Endometrium (tissue), 2 donors: ENCODE measurements around the gene SNX8.

Source experiments
- FAIRE-seq: peaks from 2 replicates; lab custom pipeline; 2012; peaks lifted over from hg19 to GRCh38; lab: Jason Lieb, UNC
- donor health status: control.
- donor health status: control.

The SNX8 gene

DNA sequence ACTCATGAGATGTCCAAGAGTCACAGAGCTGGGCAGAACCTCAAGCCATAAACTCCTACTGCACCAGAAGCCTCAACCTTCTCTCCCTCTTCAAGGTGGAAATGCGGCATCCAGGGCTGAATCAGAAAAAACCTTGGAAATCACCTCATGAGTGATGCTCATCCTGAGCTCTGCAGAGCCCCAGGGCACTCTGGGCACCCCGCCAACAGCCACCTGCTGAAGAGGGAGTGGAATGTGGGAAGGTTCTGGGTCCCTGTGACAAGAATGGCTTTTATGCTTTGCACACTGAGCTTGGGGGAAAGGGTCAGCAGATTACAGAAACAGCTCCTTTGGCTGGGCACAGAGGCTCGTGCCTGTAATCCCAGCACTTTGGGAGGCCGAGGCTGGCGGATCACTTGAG is 53.4 kb downstream of the SNX8 start:
- no peak for FAIRE-seq

DNA sequence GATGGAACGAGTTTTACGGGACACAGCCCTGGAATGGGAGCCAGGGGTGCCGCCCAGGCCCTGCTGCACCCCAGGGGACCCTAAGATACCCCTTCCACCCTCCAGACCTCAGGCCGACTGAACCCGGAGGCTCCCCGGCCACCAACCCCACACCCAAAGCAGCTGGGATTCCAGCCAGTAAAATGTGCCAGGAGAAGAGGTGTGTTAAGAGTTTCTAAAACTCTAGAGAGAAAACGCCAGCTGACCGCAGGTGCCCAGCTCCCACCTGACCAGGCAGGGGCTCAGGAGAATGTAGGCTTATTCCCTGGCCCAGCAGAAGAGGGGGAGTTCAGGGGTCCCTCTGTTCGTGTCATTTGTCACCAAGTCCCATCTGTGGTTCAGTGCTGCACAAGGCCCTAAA is 54.8 kb downstream of the SNX8 start:
- FAIRE-seq = no peak

DNA sequence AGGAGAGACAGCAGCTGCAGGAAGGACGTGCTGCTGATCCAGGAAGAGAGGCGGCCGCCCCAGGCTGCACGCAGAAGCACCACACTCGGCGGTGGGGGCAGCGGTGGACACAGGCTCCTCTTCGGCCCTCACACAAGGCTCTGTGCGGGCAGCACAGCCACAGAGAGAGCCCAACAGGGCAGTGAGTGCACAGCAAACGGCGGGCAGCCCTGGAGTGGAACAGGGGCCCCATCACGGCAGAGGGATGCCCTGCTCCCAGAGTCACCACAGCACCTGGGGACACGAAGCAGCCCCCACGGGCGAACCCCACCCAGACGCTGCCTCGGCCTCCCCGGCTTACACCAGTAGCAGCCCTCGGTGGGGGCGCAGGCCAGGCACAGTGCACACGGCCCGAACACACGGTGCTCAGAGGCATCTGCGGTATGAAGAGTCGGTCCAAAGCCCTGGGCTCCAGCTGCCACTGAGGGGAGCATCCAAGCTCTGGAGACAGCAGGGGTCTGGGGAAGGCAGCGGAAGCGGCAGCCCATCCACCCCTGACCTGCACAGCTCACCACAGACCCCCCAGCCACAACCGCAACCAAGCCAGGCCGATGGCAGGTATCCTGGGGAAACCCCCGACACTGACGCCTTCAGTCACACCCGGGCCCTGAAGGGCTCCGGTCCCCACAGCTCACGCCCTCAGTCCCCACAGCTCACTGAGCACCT is 55.4 kb downstream of the SNX8 start:
- FAIRE-seq = no peak

DNA sequence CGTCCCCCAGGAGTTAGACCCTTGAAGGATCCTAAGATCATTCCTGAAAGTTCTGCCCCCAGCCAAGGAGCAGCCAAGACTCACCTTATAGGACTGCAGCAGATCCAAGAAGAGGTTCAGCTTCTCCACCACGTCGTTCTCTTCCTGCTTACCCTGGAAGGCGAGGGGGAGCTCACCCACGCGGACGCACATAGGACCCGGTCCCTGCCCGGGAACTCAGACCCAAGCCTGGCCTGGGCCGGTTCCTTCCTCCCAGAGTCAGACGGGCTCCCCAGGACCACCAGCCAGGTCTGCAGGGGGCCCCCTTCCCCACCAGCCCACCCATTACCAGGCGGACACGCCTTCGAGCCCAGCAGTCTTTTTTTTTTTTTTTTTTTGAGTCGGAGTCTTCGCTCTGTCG is 56.6 kb downstream of the SNX8 start:
- no peak for FAIRE-seq

DNA sequence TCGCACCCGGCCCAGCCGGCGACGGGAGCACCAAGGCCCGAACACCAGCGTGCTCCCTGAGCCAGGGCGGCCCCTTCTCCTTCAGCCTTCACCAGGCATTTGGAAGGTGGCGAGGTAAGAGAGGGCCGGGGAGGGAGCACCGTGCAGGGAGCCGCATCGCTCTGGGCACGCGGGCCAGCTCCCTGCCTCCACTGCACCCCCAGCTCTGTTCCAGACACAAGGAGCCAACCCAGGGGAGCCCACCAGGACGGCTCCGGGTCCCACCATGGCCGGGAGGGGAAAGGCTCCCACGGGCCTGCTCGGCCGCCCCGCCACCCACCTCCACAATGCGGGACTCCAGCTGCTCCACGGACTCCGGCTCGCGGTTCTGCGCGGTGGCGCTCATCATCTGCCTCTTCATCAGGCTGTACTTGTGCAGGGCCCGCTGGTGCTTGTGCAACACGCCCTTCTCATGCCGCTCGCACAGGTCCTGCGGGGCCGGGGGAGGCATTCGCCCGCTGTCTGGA is 57.1 kb downstream of the SNX8 start:
- no peak for FAIRE-seq

DNA sequence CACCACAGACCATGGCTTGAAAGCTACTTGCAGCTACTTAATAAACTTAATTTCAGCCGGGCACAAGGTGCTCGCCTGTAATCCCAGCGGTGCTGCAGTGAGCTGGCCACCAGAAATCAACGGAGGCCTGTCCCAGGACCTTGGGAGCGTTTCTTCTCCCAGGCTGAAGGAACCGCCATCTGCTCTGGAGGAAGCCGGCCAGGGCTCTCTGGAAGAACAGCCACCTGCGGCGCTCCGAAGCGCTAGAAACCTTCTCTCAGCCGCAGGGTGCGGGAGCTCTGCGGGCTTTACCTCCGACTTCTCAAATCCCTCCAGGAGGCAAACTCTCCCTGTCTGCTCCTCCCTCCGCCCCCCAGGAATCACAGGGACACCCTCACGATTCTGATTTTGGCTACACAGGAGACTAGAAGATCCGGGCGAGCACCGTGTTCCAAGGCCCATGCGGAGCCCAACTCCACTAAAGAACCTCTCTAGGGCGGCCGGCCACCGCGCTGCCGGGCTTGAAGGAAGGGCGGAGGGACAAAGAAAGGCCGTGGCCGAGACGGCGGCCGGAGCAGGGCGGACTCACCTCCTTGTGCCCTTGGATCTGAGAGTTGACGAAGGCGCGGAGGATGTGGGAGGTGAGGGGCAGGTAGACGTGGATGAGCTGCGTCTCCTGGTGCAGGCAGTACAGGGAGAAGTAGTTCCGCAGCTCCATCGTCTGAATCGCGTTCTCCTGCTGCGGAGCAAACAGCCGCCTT is 57.8 kb downstream of the SNX8 start:
- FAIRE-seq = no peak

DNA sequence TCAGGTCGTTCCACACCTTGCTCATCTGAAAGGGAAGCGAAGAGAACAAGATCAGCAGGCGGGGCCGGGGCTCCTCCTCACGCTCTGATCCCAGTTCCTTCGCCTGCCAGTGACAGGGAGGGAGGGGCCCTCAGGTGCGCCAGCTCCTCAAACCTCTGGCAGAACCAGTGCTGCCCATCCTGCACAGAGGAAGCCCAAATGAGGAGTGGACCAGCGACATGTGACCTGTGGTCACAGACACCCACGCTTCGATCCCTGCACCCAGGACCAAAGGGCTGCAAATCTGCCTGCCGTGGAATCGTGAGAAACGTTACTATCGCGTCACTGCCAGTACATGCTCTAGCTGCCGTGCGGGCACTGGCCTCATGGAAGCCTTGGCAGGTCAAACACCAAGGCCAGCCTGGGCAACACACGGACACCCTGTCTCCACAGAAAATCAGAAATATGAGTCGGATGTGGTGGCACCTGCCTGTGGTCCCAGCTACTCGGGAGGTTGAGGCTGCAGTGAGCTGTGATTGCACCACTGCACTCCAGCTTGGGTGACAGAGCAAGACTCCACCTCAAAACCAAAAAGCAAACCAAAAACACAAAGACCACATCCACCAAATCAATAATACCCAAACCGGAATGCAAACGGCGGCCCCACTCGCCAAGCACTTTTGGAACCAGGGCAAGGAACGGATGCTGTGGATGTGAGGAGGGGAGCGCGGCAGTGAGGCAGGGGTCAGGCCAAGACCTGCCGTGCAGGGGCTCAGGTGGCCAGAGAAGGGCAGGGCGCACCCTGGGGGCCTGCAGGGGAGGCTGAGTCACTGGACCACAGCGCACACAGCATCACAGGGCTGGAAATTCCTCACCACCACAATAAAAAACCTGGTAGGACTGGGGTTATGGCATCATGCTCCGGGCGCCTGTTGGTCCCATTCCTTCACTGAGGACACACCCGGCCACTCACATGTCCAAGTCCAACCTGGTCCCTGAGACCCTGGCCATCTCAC is 58.8 kb downstream of the SNX8 start:
- FAIRE-seq = no peak

DNA sequence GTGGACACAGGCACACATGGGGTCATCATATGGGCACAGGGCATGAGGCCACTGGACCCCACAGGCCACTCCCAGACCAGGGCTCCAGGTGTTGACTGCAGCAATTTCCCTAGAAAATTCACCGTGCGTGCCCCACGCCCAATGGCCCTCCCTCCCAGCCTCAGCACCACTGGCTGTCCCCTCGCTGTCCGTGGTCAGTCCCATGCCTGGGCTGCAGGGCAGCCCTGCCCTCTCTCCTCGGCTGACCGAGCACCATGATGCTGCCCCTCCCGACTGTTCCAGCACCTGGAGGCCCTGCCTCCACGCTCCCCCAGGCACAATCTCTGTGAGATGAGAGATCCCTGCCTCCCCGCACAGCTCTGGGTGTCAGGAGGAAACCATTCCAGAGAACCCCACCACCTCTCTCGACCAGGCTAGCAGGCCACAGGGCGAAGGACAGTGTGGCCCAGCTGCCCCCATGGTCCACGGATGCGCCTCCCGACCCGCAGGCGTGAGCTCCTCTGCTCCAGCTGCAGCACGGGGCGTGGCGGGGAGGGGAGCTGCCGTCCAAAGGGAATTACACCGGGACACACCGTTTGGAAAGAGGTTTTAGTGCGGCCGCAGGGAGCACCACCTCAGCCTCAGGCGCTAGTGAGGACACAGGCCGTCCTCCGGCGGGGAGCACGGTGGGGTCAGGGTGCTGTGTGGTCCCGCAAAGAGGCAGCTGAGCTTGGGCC is 59.7 kb downstream of the SNX8 start:
- no peak for FAIRE-seq

DNA sequence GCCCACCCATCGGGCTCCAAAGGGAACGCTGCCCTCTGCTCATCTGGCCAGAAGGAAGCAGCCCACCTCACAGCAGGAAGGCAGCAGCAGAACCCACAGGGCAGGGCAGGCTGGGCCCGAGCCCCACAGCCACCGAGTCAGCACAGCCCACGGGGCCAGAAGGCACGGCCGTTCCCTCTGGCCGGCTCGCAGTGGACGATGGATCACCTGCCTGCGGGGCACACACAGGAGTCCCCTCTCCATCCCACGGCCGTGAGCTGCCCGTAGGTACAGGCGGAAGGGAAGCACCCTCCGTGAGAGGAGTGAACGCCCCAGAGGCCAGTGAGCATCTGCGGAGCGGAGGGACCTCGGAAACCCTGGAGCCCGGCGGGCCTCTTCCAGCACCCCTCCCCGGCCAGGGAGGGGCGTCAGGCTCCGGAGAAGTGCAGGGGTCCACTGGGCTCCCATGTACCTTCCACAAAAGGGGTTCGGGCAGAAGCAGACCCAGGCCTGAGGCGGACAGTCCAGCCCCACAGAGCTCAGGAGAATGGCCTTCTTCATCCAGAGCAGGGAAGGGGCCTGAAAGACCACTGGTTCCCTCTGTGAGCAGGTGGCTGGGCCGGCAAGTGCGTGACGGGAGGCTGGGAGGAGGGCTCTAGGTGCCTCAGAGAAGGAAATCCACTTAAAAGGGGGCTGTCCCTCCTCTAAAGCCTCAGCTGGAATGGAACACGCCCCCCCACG is 60.6 kb downstream of the SNX8 start:
- no peak for FAIRE-seq

DNA sequence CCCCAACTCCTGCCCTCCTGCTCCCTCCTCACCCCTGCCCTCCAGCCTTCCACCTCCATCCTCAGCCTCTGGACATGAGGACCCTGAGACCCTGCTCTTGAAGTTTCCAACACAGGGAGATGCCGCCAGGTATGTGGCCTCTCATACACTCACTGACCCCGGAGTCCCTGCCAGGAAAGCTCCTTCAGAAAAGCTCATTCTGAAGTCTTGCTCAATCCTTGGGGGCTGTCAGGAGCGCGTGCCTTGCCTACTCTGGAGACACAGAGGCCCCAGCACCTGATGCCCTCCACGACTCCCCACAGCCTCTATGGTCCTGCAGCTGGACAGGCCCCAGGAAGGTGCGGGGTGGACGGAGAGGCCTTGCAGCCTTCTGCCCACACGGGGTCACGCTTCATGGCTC is 61.2 kb downstream of the SNX8 start:
- FAIRE-seq = no peak

DNA sequence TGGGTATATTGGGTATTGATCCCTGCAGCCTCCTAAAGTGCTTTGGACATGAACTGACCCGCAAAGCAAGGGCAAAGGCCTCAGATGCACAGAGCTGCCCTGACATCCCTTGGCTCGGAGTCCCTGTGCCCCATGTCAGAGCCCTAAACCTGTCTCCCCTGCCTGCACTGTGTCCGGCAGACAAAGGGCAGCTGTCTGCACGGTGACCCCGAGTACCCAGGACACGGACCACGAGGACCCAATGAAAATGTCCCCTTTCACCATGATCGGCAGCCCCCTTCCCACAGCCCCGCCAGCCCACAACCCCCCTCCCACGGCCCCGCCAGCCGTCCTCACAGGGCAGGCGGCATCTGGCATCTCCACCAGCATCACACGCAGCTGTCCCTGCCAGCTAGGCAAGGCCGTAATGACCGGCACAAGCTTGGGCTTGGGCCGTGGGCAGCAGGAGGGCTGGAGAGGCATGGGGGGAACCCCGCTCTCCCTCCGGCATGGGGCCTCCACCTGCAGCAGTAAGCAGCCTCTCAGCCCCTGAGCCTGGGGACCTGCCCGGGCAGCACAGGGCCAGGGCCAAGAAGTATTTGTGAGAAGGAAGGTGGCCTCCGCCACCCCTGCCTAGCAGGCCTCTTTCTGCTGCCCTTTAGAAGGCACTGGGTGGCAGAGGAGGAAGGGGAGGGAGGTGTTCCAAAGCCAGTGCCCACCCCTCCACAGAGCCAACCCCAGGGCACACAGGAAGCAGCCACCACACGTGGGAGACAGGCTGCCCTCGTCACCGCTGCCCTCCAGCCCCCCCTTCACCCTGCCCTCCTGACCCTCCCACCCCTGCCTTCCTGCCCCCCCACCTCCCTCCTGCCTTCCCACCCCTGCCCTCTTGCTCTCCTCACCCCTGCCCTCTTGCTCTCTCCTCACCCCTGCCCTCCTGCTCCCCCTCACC is 62.1 kb downstream of the SNX8 start:
- no peak for FAIRE-seq

DNA sequence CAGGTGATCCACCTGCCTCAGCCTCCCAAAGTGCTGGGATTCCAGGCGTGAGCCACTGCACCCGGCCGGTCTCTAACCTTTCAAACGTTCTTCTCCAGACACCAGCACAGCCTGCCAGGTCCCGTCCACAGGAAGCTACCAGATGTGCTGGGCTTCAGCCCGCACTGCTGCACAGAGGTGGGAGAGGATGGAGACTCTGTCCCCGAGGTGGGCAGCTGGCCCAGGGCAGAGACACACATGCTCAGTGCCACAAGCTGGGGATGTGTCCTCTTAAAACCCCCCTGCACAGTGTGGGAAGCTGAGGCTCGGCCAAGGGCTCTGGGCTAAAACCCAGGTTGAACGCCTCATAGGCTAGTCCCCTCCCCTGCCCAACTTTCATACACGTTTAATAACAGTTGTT is 62.9 kb downstream of the SNX8 start:
- no peak for FAIRE-seq

DNA sequence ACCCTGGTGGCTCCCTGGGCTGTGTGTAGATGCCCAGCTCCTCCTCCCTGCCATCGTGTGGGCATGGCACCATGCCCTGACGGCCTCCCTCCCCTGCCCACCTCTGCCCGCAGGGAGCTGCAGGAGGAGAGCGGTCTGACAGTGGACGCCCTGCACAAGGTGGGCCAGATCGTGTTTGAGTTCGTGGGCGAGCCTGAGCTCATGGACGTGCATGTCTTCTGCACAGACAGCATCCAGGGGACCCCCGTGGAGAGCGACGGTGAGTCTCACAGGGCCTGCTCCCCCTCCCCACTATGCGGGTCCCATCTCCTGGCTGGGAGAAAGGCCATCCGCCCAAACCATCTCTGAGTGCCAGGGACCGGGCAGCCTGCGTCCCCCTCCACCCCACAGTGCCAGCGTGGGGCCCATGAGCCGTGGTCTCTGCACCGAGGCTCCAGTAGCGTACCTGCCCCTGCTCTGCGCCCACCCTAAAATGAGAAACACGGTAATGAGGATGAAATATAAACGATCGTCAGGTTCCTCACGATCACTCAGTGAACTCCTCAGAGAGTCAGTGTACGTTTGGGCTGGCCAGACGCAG is 64.4 kb downstream of the SNX8 start:
- no peak for FAIRE-seq

DNA sequence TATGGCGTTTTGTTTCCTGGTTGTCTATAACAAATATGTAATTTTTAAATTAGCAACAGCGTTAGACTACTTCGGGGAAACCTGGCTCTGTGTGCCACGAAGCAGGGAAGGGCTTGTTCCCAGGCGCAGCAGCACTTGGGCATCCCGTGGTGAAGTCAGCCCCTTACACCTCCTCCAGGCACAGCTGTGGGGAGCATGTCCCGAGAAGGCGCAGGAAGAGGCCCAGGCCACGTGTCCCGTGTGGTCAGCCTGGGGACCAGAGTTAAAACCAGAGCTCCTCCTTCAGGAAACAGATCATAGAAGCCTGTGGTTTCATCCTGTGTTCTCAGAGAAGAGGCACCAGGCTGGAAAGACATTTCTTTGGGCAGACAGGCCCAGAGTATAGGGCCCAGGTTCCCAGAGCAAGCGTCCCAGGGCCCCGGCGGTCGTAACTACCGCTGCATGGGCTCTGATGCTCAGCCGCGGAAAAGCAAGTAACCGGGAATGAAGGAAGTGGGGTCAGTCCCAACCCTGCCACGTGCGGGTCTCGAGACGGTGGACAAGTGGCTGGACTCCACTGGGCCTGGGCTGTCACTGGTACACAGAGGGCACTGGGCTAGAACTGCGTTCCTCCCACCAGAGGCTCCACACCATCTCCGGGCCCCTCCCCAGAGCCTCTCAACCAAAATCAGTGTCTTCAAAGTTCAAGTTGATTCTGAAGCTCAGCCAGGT is 65.1 kb downstream of the SNX8 start:
- peak; percentile 43 for FAIRE-seq

DNA sequence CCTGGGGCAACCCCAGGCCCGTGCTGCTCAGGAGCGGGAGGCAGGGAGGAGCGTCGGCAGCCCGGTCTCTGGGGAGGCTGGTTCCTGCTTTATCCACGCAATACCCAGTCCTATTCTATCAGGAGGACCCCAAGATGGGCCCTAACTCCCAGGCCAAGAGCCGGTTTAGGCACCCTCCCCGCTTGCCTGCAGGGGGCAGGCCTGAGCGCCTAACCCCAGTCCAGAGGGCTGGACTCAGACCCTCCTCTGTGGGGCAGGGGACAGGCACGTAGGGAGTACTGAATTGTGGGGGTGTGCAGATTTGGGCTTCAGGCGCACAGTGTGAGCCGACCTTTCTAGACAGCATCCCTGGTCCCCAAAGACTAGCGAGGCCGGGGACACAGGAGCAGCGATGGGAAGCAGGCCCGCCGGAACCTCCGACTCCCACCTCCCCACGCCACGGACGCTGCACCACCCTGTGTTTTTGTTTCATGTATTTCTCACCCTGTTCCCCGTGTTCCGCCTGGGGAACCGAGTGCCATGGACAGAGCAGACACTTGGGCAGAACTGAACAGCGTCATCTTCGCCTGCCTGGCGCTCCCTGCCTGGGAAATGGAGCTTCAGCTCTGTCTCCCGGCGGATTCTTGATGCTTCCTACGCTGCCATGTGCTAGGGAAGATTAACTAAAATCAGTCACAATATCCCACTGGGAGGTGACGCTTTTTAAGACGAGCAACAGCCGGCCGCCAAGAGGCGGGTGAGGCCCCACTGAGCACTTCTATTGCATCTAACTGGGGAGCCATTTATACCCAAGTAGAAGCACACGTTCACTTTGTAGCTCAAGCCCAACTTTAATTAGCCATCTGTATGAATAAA is 66.9 kb downstream of the SNX8 start:
- FAIRE-seq = no peak

DNA sequence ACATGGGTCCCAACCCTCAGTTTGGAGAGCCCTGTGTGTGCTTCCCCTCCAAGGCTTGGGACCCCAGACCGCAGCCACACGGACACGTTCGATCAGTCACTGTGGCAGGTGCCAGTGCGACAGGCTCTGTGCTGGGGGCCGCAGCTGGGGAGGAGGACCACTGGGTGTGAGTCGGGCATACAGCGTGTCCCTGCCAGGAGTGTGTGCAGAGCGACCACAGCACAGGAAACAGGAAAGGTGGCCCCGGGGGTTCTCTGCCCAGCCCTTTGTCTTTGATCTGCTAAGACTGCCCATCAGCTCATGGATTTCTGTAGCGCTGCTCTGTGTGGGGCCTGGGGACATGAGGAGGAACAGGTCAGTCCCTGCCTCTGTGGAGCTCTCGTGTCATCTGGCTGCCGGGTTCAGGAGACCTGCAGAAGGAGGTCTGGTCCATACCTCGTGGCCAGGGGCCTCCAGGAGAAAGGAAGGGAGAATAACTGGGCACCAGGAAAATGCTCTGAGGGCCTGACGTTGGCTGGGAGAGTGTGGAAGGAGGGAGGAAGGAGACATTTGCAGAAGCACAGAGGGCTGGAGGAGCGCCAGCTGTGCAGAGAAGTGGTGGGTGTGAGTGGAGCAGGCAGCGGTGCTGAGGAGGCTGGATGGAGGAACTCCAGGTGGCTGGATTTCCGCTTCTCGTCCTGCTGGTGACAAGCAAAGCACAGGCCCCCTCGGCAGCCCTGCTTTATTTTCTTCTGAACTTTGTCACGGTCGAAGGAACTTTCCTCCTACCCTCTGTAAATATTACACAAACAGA is 68.2 kb downstream of the SNX8 start:
- FAIRE-seq = no peak

DNA sequence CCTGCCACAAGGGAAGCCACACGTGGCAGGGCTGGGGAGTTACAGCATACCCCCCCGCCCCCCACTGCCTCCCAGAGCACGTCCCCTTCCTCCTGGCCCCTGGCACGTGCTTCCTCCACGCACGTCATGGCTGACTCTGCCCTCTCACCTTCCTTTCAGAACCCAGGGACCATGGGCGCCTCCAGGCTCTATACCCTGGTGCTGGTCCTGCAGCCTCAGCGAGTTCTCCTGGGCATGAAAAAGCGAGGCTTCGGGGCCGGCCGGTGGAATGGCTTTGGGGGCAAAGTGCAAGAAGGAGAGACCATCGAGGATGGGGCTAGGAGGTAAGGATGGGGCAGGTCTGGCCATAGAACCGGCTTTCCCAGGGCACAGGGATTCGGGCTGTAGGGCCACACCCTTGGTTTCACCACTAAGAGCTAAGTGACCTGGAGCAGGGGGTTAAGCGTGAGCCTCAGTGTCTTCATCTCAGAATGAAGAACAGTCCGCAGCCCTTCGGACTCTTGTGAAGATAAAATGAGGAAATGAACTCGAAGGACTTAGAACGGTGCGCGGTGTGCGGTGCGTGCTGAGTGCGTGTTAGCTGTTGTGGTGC is 69.7 kb downstream of the SNX8 start:
- FAIRE-seq = no peak
